B cell (primary cell): ENCODE data around the gene ABCA1. TPM values are rescaled to one million over a fixed set of nuclear protein-coding genes. Genes with fewer than 3 reads are reported as not detected.

Experiments used
- ATAC-seq: fragments of 200-7000 bp; cut with Tn5 transposase; one replicate; pipeline ENCODE4 v1.10.0; 2021; ENCODE audit warnings: low read depth, mild to moderate bottlenecking, moderate number of reproducible peaks, moderate library complexity
- CTCF ChIA-PET: fragments of 350-600 bp; sonication (Branson Sonifier 250); formaldehyde crosslinking; loops from one replicate; lab custom pipeline; 2021; ENCODE audit warnings: antibody characterized with exemption, inconsistent platforms; lab: Charles Lee
- POLR2A ChIA-PET: fragments of 350-600 bp; sonication (Branson Sonifier 250); formaldehyde crosslinking; loops from one replicate; lab custom pipeline; 2021; ENCODE audit warnings: antibody characterized with exemption; lab: Charles Lee
- DNase-seq: peaks from one replicate; pipeline ENCODE4 v3.0.0; 2013
- H2AFZ ChIP-seq: 2 replicates; pipeline ENCODE4 v1.6.1; 2012; ENCODE audit warnings: mild to moderate bottlenecking, low read depth, low read length; ENCODE audit not compliant: insufficient read depth, poor library complexity, severe bottlenecking
- H3K27ac ChIP-seq, 2 donors: 1 replicate in 1 of 2; 2 replicates in 1 of 2; pipeline ENCODE4 v1.5.1; 2012 to 2013; ENCODE audit warnings: low read length in 2 of 2, mild to moderate bottlenecking in 2 of 2, moderate library complexity in 1 of 2
- H3K27me3 ChIP-seq, 4 experiments: fragments of 200-600 bp in 1 of 4; sonication (generic) in 1 of 4; replicated peaks in 1 of 4; 1 replicate in 2 of 4; 2 replicates in 2 of 4; pipeline versions ENCODE4 v1.6.1 to v1.7.0; 2013 to 2016; ENCODE audit warnings: low read length in 3 of 4, mild to moderate bottlenecking in 2 of 4, mixed read lengths in 1 of 4, moderate library complexity in 1 of 4; ENCODE audit not compliant: insufficient read depth in 4 of 4, control insufficient read depth in 3 of 4; ENCODE audit errors: control extremely low read depth in 1 of 4
- H3K36me3 ChIP-seq, 2 experiments: replicated peaks in 1 of 2; 1 replicate in 1 of 2; 2 replicates in 1 of 2; pipeline versions ENCODE4 v1.6.1 to v1.7.1; 2013; ENCODE audit warnings: low read length in 1 of 2; ENCODE audit not compliant: insufficient read depth in 2 of 2, control insufficient read depth in 1 of 2; ENCODE audit errors: control extremely low read depth in 1 of 2, extremely low read depth in 1 of 2
- H3K4me1 ChIP-seq, 2 donors: fragments of 200-600 bp in 1 of 2; sonication (generic) in 1 of 2; 1 replicate in 1 of 2; 2 replicates in 1 of 2; pipeline versions ENCODE4 v1.5.1 to v1.6.1; 2013 to 2017; ENCODE audit warnings: low read length in 2 of 2; ENCODE audit not compliant: control insufficient read depth in 2 of 2, insufficient read depth in 2 of 2
- H3K4me2 ChIP-seq: replicated peaks from 2 replicates; pipeline ENCODE3; 2012; ENCODE audit warnings: mild to moderate bottlenecking, low read depth, low read length; ENCODE audit not compliant: poor library complexity, severe bottlenecking
- H3K4me3 ChIP-seq, 5 experiments: fragments of 200-600 bp in 1 of 5; sonication (generic) in 1 of 5; 1 replicate in 3 of 5; 2 replicates in 2 of 5; pipeline versions ENCODE4 v1.5.1 to v1.7.0; 2011 to 2016; ENCODE audit warnings: low read length in 4 of 5, mild to moderate bottlenecking in 4 of 5, low read depth in 2 of 5, control low read depth in 1 of 5, moderate library complexity in 1 of 5; ENCODE audit not compliant: insufficient read depth in 1 of 5; ENCODE audit errors: control extremely low read depth in 1 of 5, extremely low read depth in 1 of 5
- H3K79me2 ChIP-seq: fragments of 200-600 bp; sonication (generic); one replicate; pipeline ENCODE4 v1.6.0; 2016; ENCODE audit warnings: low read length; ENCODE audit not compliant: control insufficient read depth, insufficient read depth
- H3K9ac ChIP-seq: fragments of 200-600 bp; sonication (generic); 2 replicates; pipeline ENCODE4 v1.6.1; 2017; ENCODE audit warnings: mild to moderate bottlenecking, low read length, moderate library complexity
- H3K9me3 ChIP-seq, 3 donors: one replicate each; pipeline versions ENCODE4 v1.6.1 to v1.7.1; 2013; ENCODE audit warnings: low read length in 2 of 3; ENCODE audit not compliant: control insufficient read depth in 2 of 3, insufficient read depth in 1 of 3; ENCODE audit errors: control extremely low read depth in 1 of 3
- H4K20me1 ChIP-seq: 2 replicates; pipeline ENCODE4 v1.6.0; 2012; ENCODE audit warnings: mild to moderate bottlenecking, low read length; ENCODE audit not compliant: insufficient read depth, control insufficient read depth, poor library complexity, severe bottlenecking
- H3K27ac Mint-ChIP-seq: one replicate; pipeline ENCODE4 v1.8.0; 2021; ENCODE audit warnings: mixed read lengths
- H3K27me3 Mint-ChIP-seq: one replicate; pipeline ENCODE4 v1.8.0; 2021; ENCODE audit warnings: mixed read lengths
- H3K4me1 Mint-ChIP-seq: one replicate; pipeline ENCODE4 v1.8.0; 2021; ENCODE audit warnings: mixed read lengths
- H3K4me3 Mint-ChIP-seq: one replicate; pipeline ENCODE4 v1.8.0; 2021; ENCODE audit warnings: mixed read lengths
- H3K9me3 Mint-ChIP-seq: one replicate; pipeline ENCODE4 v1.8.0; 2022; ENCODE audit warnings: mixed read lengths; ENCODE audit not compliant: insufficient read depth
- WGBS: methylation state at CpG from one replicate; pipeline ENCODE4 v1.1.5; 2013; ENCODE audit warnings: missing lambda C conversion rate; ENCODE audit not compliant: insufficient coverage; 5-methylcytosine and 5-hydroxymethylcytosine counted together
- intact Hi-C: fragments of 100-400 bp; cut with micrococcal nuclease; formaldehyde crosslinking; loops from one replicate; pipeline ENCODE4 v1.10.0; 2022
- polyA minus RNA-seq: library from RNA; depleted of rRNA, polyadenylated mRNA; stranded (reverse); fragments of >200 nt; gene quantifications from 2 replicates; pipeline ENCODE4 v1.2.3, GENCODE V29; 2012
- polyA plus RNA-seq: library from polyadenylated mRNA; depleted of rRNA; stranded (reverse); fragments of >200 nt; gene quantifications from 2 replicates; pipeline ENCODE4 v1.2.3, GENCODE V29; 2012
- total RNA-seq, 2 donors: library from RNA; stranded (reverse); fragments of 120-200 nt in 1 of 2; gene quantifications; 1 replicate in 1 of 2; 2 replicates in 1 of 2; pipeline versions ENCODE4 v1.2.3 to v1.2.4, GENCODE V29; 2013 to 2022
- TF ChIP-seq, protein P1 (sequence below): fragments of 200-600 bp; IDR thresholded peaks from one replicate; pipeline ENCODE4 v1.8.0; 2022; ENCODE audit warnings: antibody characterized with exemption, mild to moderate bottlenecking

Gene ABCA1, protein sequence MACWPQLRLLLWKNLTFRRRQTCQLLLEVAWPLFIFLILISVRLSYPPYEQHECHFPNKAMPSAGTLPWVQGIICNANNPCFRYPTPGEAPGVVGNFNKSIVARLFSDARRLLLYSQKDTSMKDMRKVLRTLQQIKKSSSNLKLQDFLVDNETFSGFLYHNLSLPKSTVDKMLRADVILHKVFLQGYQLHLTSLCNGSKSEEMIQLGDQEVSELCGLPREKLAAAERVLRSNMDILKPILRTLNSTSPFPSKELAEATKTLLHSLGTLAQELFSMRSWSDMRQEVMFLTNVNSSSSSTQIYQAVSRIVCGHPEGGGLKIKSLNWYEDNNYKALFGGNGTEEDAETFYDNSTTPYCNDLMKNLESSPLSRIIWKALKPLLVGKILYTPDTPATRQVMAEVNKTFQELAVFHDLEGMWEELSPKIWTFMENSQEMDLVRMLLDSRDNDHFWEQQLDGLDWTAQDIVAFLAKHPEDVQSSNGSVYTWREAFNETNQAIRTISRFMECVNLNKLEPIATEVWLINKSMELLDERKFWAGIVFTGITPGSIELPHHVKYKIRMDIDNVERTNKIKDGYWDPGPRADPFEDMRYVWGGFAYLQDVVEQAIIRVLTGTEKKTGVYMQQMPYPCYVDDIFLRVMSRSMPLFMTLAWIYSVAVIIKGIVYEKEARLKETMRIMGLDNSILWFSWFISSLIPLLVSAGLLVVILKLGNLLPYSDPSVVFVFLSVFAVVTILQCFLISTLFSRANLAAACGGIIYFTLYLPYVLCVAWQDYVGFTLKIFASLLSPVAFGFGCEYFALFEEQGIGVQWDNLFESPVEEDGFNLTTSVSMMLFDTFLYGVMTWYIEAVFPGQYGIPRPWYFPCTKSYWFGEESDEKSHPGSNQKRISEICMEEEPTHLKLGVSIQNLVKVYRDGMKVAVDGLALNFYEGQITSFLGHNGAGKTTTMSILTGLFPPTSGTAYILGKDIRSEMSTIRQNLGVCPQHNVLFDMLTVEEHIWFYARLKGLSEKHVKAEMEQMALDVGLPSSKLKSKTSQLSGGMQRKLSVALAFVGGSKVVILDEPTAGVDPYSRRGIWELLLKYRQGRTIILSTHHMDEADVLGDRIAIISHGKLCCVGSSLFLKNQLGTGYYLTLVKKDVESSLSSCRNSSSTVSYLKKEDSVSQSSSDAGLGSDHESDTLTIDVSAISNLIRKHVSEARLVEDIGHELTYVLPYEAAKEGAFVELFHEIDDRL (N-terminal part only)
- total RNA-seq (22.8 and 24.0 TPM in 2 replicates), polyA plus RNA-seq (5.2 and 7.7 TPM in 2 replicates), polyA minus RNA-seq (27.3 and 43.8 TPM in 2 replicates)
- total RNA-seq (2013) = 18.5 TPM

DNA sequence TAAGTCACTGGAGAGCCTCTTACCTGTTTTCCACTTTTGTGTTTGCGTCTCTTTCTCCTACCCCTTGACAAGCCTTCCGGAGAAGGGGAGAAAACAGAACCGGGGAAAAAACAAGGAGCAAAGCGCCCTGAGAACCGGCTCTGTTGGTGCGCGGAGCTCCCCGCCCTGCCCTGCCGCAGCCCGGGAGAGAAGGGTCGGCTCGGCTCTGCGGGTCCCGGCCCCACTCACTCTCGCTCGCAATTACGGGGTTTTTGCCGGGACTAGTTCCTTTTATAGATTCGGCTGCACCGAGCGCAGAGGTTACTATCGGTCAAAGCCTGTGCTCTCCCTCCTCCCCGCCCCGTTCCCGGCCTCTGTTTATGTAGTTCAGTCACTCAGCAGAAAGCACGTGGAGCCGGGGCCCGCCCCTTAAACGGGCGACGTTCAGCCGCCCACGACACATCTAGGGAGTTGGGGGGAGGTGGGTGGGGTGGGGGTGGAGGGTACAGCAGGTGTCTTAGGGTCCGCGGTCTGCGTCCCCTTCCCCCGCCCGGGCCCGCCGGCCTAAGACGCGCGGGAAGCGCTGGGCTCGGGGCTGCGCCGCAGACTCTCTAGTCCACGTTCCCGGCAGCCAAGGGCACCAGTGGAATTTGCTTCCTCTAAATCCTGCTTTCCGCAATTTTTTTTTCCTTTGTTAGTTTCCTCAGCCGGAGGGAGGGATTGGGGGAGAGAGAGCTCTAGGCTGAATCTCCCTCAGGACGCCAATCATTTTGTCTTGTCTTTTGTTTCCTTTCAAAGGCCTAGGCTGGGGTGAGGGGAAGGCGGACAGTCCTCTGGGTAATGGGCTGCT lies at the start of gene ABCA1:
TSS of gene ABCA1 (minus strand) at position 244 of the 829 bp plus-strand sequence. CDS start 24,476 bp downstream, outside the sequence.
- TF ChIP-seq, protein P1, sequence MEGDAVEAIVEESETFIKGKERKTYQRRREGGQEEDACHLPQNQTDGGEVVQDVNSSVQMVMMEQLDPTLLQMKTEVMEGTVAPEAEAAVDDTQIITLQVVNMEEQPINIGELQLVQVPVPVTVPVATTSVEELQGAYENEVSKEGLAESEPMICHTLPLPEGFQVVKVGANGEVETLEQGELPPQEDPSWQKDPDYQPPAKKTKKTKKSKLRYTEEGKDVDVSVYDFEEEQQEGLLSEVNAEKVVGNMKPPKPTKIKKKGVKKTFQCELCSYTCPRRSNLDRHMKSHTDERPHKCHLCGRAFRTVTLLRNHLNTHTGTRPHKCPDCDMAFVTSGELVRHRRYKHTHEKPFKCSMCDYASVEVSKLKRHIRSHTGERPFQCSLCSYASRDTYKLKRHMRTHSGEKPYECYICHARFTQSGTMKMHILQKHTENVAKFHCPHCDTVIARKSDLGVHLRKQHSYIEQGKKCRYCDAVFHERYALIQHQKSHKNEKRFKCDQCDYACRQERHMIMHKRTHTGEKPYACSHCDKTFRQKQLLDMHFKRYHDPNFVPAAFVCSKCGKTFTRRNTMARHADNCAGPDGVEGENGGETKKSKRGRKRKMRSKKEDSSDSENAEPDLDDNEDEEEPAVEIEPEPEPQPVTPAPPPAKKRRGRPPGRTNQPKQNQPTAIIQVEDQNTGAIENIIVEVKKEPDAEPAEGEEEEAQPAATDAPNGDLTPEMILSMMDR = no peak
- whole genome bisulfite sequencing = 12% methylated on average over 39 of the region's 53 CpGs
- H3K9me3 Mint-ChIP-seq = no peaks in the 10 kb centered on the region
- H3K4me3 Mint-ChIP-seq = peak within 1 kb of the TSS; percentile 98
- ATAC-seq = peak; percentile 62
- ChIA-PET CTCF (interaction anchor here (0.9 to 3.1 kb wide), 8 partner anchors 40 to 317 kb away, joined by 3 to 33 read pairs (median 6); partner anchors contain the start of gene SLC44A1), POLR2A (interaction anchor here (2.0 to 3.2 kb wide), 3 partner anchors 40 to 63 kb away, joined by 13 to 18 read pairs (median 14); no protein-coding TSS in a partner anchor)
- H3K27me3 Mint-ChIP-seq = no peaks in the 10 kb centered on the region
- H3K4me2 ChIP-seq = peak within 1 kb of the TSS; percentile 99
- peak within 1 kb of the TSS; percentile 69 to 72 for H3K27ac ChIP-seq
- intact Hi-C loops = loop anchor here (1.0 to 10.0 kb wide), 8 partner anchors 33 to 767 kb away; partner anchors contain the start of genes NIPSNAP3A and TMEM38B
- H3K4me3 ChIP-seq = peak within 1 kb of the TSS; percentile 73 to 96 (median 94)
- peaks cover 36% of the 10 kb centered on the region for H3K79me2 ChIP-seq
- peaks cover 15% of the 10 kb centered on the region for H4K20me1 ChIP-seq
- H3K9me3 ChIP-seq = no peaks in the 10 kb centered on the region
- H2AFZ ChIP-seq = peak within 1 kb of the TSS; percentile 69
- peaks cover 31 to 41% of the 10 kb centered on the region in 2 donors for H3K4me1 ChIP-seq
- peak within 1 kb of the TSS; percentile 88 for H3K27ac Mint-ChIP-seq
- peak; percentile 92 for DNase-seq
- peaks cover 42% of the 10 kb centered on the region for H3K4me1 Mint-ChIP-seq
- H3K9ac ChIP-seq = peak within 1 kb of the TSS; percentile 85
- no peaks in the 10 kb centered on the region for H3K27me3 ChIP-seq
- H3K36me3 ChIP-seq = no peaks in the 10 kb centered on the region
